HG03457 (cell line): ENCODE measurements around the gene CYFIP1.

Experiments
- ATAC-seq: cut with Tn5 transposase; IDR thresholded peaks from one replicate; pipeline ENCODE4 v1.9.1; 2021; ENCODE audit warnings: moderate number of reproducible peaks; ENCODE audit not compliant: unreplicated experiment

The CYFIP1 gene

GRCh38 chr15:22892333-22892732 is 87.8 kb downstream of the CYFIP1 start:
- no peak for ATAC-seq

- ATAC-seq: no peak
These were observed 88.5 kb downstream of the CYFIP1 start for GRCh38 chr15:22891426-22892210.

GRCh38 chr15:22890296-22890695 is 89.9 kb downstream of the CYFIP1 start:
- ATAC-seq: no peak

- ATAC-seq: no peak
These were observed 90.9 kb downstream of the CYFIP1 start for GRCh38 chr15:22889146-22889818.

DNA sequence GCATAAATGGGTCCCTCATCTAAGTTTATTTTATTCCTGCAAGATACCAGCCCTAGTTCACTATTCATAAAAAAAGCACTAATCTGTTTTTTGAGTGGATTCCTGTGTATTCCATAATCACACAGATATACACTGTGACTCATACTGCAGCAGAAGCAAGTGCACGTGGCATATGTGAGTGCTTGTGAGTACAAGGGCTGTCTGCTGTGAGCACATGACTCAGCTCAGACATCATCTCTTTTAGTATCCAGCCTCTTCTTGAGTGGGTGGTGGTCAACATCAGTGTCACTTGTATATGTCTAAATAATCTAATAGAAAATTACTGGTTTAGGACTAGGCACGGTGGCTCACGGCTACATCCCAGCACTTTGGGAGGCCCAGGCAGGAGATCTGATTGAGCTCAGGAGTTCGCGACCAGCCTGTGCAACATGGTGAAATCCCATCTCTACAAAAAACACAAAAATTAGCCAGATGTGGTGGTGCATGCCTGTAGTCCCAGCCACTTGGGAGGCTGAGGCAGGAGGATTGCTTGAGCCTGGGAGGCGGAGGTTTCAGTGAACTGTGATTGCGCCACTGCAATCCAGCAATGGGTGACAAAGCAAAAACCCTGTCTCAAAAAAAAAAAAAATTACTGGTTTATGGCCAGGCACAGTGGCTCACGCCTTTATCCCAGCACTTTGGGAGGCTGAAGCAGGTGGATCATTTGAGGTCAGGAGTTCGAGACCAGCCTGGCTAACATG is 91.9 kb downstream of the CYFIP1 start:
- no peak for ATAC-seq

DNA sequence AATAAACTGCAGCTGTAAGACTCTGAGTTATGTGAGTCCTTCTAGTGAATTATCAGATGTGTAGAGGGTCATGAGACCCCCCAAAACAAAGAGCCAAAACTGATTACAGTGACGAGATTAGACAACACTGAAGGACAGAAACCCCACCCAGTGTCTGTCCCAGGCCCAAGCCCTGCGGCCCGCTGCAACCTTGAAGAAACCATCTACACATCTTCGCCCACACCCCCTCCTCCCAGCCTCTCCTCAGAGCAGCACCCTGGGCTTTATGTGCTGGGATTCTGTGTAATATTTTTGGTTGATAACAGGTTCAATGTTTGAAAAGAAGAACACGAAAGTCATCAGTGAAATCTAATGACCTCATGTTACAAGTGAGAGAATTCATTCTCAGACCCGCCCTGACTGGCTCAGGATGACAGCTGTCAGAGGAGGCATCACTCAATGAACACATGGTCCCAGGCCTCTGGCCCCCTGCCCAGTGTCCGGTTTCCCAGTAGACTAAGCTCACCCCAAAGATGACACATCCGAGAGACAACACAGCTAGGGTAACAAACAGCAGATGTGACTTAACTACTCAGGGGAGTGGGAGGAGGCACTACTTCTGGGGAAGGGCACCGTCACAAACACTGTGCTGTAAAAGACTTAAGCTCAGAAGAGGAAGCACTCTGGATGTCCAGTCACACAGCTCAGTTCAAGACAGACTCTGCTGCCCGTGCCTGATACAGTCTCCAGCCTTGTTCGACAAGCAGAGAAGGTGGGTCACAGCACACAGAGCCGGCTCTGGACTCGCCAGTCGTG is 92.8 kb downstream of the CYFIP1 start:
- no peak for ATAC-seq

- no peak for ATAC-seq
These were observed 95.0 kb downstream of the CYFIP1 start for GRCh38 chr15:22885120-22885519.

DNA sequence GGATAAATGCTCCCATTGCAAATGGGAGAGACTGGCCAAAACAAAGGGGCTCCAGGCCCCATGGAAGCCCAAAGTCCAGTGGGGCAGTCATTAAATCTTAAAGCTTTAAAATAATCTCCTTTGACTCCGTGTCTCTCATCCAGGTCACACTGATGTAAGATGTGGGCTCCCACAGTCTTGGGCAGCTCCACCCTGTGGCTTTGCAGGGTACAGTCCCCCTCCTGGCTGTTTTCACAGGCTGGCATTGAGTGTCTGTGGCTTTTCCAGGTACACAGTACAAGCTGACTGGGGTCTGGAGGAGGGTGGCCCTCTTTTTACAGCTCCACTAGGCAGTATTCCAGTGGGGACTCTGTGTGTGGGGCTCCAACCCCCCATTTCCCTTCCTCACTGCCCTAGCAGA is 95.8 kb downstream of the CYFIP1 start:
- ATAC-seq: no peak

DNA sequence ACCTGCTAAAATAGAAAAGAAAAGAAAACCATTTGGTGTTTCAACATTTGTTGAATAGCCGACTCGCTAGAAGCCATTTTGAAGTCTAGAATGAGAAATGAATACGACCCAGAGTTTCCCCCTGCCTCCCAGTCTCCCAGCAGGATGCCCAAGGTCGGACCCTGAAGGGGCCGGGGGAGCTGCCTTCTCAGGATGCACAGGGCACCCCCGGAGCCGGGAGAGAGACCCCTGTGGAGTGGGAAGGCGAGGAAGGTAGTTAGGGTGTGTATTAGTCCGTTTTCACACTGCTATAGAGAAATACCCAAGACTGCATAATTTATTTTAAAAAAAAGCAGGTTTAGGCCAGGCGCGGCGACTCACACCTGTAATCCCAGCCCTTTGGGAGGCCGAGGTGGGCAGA is 97.0 kb downstream of the CYFIP1 start:
- no peak for ATAC-seq

DNA sequence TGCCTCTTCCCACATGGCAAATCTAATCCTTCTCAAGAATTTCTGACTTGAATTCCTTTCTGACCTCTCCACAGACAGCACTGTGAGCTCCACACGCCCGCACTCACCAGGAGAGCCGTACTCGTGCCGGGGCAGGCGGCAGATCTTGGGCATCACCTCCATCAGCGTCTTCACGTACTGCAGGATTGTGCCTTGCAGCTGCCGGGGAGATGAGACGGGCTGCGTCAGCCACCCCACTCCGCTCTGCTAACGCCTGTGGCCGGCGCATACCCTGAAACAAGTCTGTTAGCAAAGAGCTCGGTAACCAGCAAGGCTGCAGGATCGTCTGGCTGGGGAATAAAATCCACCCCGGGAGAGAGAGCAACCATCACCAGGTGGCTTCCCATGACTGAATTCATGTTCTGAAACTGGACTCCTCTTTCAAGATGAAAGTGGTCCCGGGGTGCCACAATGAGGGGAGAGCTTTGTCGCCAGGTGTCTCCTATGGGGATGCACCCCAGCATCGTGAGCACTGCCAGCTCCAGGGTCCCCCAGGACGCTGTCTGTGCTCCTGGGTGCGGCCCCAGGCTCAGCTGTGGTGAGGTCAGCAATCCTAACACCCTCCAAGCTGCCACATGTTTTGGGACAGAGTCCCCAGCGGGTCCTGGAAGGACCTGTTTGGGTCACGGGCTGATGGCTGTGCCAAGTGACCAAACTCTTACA is 98.3 kb downstream of the CYFIP1 start:
- ATAC-seq: no peak

GRCh38 chr15:22880981-22881738 is 99.0 kb downstream of the CYFIP1 start:
- no peak for ATAC-seq

DNA sequence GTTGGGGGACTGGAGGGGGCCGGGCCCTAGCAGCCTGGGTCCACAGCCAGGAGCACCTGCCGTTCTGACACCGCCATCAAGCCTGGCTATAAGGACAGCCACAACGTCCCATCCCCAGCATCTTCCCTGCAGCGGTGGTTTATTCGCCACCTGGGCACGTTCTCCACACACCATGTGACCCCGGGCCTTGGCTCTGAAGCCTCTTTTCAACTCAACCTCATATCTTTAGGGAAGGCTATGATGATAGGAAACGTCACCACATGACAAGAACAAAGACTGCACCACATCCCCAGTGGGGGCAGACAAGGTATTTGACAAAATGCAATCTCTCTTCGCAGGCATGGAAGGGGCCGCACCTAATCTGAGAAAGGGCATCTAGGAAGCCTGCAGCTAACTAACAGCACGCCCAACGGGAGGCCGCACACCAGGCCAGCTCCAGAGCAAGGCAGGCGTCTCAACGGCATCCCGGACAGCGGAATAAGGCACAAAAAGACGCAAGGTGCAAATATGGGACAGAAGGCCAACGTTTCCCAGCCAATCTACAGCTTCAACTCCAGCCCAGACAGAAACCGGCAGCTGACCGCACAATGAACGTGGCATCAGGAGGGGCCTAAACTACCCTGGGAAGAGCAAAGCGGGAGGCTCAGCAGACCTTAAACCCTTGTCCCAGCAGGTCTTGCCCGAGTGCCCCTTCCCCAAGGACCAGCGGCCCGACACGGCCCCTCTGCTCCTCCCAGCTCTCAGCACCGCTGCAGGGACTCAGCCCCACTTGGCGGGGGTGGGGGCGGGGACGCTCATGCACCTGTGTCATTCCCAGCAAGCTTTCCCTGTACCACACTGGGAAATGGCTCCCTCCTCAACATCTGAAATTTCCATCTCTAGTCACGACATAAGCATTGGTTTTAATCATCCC is 99.8 kb downstream of the CYFIP1 start:
- ATAC-seq: no peak

GRCh38 chr15:22878103-22878502 is 102.1 kb downstream of the CYFIP1 start:
- ATAC-seq: no peak

DNA sequence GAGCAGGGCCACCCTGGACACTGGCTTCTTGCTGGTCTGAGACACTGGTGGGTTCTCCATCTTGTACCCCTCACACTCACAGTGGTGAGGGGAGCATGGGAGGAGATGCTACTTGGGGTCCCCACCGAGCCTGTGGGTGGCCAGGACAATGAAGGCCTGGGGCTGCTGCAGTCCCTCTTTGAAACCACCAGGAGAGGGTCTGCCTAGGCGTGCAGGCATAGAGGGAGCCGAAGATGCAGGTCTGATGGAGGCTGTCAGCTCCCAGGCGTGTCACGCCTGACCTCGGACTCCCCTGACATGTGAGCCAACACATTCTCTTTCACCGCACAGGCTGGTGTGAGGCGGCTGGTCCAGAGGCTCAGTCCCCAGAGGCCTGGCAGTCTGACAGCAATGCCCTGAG is 102.6 kb downstream of the CYFIP1 start:
- no peak for ATAC-seq

- no peak for ATAC-seq
These were observed 103.1 kb downstream of the CYFIP1 start for GRCh38 chr15:22877117-22877516.

- no peak for ATAC-seq
These were observed 105.2 kb downstream of the CYFIP1 start for GRCh38 chr15:22874966-22875365.

- ATAC-seq: no peak
These were observed 105.9 kb downstream of the CYFIP1 start for GRCh38 chr15:22874256-22874655.

DNA sequence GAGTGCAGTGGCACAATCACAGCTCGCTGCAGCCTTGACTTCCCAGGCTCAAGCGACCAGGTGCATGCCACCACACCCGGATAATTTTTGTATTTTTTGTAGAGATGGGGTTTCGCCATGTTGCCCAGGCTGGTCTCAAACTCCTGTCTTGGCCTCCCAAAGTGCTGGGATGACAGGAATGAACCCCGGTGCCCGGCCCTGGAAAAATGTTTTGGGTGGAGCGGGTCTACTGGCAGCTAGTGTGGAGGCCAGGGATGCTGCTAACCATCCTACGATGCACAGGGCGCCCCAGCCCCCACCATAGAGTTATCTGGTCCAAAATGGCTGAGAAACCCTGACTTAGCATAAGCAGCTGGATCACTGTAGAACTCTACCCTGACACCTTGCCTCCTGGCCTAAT is 106.3 kb downstream of the CYFIP1 start:
- ATAC-seq: no peak
